Coronary artery (tissue), 2 donors: ENCODE measurements around the gene PPP1R26.

ENCODE experiments used
- DNase-seq: peaks from one replicate; pipeline ENCODE4 v3.0.0-alpha.2; 2017; ENCODE audit warnings: low spot score
- H3K27ac ChIP-seq, 2 donors: fragments of 200-600 bp; sonication (generic); one replicate each; pipeline ENCODE4 v1.5.1; 2016 to 2019
- H3K4me3 ChIP-seq: fragments of 200-600 bp; sonication (generic); 2 replicates; pipeline ENCODE4 v1.5.1; 2016; ENCODE audit warnings: mild to moderate bottlenecking, moderate library complexity
- CTCF ChIP-seq: fragments of 200-600 bp; sonication (generic); IDR thresholded peaks from one replicate; pipeline ENCODE4 v1.5.1; 2019; ENCODE audit warnings: antibody characterized with exemption

Gene PPP1R26

DNA sequence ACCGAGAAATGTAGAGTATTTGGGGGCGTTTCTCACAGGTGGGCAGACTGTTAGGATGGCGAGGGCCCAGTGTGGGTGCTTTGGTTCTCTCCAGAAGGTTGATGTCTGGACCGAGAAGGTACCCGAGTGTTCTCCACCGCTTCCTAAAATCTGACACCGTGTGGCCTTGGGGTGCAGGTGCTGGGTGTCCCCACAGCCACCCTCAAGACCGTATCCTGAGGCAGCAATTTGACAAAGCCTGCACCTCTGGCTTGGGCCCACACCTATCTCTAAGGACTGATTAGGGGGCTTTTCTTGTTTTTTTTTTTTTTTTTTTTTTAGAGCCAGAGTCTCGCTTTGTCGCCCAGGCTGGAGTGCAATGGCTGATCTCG is 1.3 kb downstream of the PPP1R26 start:
- no peak for TF ChIP-seq CTCF
- peak overlapping the region; percentile 99 for H3K4me3 ChIP-seq
- H3K27ac ChIP-seq: no peak overlapping the region
- no peak for DNase-seq

DNA sequence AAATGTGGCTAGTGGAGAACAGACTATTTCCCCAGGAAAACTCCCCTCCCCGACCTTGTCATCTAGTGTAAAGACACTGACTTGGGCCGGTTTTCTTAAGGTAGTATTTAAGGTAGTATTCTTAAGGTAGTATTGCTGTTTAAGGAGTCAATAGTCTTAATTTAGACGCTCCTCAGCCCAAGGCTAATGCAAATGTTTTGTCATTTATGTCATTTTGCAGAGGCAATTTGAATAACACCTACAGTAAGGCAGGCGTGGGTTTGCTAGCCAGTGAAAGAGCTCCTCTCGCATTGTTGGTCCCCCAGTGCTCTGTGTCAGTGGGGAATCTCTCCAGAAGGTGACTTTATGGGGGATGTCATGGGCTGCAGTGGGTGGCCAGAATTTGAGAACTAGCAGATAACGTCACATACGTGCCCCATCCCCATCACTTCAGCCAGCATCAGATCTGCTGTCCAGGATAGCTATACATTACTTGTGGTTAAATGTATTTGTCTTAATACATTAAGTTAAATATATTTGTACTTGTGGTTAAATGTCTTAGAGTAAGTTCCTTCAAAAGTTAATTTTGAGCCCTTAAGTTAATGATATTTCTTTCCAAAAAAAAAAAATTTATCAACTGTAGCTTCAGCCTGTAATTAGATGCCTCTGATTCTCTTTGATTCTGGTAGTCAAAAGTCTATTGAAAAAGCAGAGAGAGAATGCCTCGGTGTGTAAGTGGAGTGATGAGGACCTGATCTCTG is 2.6 kb downstream of the PPP1R26 start:
- Histone ChIP-seq H3K27ac (no peak overlapping the region), H3K4me3 (no peak overlapping the region)
- DNase-seq: no peak
- no peak for TF ChIP-seq CTCF

GRCh38 chr9:135484460-135485277 is 5.1 kb downstream of the PPP1R26 start:
- H3K27ac ChIP-seq: no peak overlapping the region
- DNase-seq: no peak
- no peak overlapping the region for H3K4me3 ChIP-seq
- no peak for TF ChIP-seq CTCF

- TF ChIP-seq CTCF: no peak
- no peak overlapping the region for H3K4me3 ChIP-seq
- DNase-seq: no peak
- H3K27ac ChIP-seq: no peak overlapping the region
These were observed 5.8 kb downstream of the PPP1R26 start for GRCh38 chr9:135485385-135485784.

GRCh38 chr9:135485832-135486231 is 6.2 kb downstream of the PPP1R26 start:
- TF ChIP-seq CTCF: no peak
- H3K27ac ChIP-seq: no peak overlapping the region
- no peak overlapping the region for H3K4me3 ChIP-seq
- DNase-seq: no peak

- no peak for DNase-seq
These were observed 6.9 kb downstream of the PPP1R26 start for GRCh38 chr9:135486267-135487065.

More at GRCh38 chr9:135486267-135487065, 6.9 kb downstream of the PPP1R26 start:
- no peak overlapping the region for H3K4me3 ChIP-seq
- TF ChIP-seq CTCF: no peak
- no peak overlapping the region for H3K27ac ChIP-seq
